ENCODE results near the gene EPN1.

DNA sequence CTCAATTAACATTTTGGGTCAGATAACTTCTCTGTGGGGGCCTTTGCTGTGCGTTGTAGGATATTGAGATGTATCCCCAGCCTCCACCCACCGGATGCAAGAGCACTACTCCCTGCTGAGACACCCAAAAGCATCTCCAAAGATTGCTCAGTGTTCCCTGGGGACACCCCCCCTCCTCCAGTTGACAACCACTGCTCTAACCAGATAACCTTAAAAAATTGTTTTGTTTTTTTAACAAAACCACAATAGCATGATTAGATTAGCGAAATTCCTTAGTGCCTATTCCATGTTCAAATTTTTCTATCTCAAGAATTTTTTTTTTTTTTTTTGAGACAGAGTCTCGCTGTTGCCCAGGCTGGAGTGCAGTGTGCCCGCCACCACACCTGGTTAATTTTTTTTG lies 2.6 kb upstream of the EPN1 start:
- TF ChIP-seq, protein P1, sequence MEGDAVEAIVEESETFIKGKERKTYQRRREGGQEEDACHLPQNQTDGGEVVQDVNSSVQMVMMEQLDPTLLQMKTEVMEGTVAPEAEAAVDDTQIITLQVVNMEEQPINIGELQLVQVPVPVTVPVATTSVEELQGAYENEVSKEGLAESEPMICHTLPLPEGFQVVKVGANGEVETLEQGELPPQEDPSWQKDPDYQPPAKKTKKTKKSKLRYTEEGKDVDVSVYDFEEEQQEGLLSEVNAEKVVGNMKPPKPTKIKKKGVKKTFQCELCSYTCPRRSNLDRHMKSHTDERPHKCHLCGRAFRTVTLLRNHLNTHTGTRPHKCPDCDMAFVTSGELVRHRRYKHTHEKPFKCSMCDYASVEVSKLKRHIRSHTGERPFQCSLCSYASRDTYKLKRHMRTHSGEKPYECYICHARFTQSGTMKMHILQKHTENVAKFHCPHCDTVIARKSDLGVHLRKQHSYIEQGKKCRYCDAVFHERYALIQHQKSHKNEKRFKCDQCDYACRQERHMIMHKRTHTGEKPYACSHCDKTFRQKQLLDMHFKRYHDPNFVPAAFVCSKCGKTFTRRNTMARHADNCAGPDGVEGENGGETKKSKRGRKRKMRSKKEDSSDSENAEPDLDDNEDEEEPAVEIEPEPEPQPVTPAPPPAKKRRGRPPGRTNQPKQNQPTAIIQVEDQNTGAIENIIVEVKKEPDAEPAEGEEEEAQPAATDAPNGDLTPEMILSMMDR (IDR thresholded peaks at IDR 0.05) = no peak
- no peak for TF ChIP-seq POLR2A (IDR thresholded peaks at IDR 0.05)
